ENCODE measurements around the gene CLNK. TPM values are rescaled to one million over a fixed set of nuclear protein-coding genes. Genes with fewer than 3 reads are reported as not detected.
A peak's percentile ranks its signal among the peaks of the same experiment; 100 is the strongest.

Gene CLNK
- polyA plus RNA-seq, 1 donor: 0.52 TPM

DNA sequence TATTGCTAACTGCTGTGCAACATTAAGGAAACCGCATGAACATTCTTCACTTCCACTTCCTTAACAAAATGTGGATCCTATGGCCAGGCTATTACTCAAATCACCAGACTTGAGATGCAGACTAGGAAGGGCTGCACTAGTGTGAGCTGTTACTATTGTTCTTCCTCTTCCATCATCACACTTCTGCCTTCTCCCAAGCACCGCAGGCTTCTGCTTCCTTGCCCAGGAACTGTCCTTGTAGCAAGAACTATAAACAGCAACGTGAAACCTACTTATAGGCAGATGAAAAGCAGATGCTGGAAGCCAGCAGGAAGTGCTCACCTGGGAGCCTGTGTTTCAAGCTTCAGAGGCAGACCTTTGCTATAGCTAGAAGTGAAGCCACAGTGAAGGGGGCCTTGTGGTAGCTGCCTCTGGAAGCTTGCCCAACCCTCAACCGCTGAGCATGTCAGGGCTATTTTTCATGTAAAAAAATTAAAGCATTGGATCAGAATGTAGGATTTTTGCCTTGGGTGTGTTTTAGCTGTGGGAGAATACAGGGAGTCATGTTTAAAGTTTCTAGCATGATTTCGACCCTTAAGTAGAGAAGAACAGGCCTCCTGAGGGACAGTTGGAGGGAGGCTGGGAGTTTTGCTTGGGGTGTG lies 43.9 kb downstream of the CLNK start:
- Histone ChIP-seq H3K27ac (ENCODE audit: low read length) (no peak overlapping the region), H3K4me3 (ENCODE audit: low read length) (no peak overlapping the region), H3K27me3 (ENCODE audit: control insufficient read depth, insufficient read depth, low read length) (no peaks in the 10 kb centered on the region), H3K9me3 (ENCODE audit: control insufficient read depth, low read depth, low read length) (no peaks in the 10 kb centered on the region), H3K4me1 (ENCODE audit: control insufficient read depth, insufficient read depth, low read length) (no peaks in the 10 kb centered on the region), H3K36me3 (ENCODE audit: control insufficient read depth, insufficient read depth, low read length) (no peaks in the 10 kb centered on the region)
- WGBS (ENCODE audit: insufficient coverage, low lambda C conversion rate): 57% methylated on average over 1 of the region's 5 CpGs
- peak; percentile 4 to 12 for DNase-seq

GRCh38 chr4:10639664-10640063 lies 44.9 kb downstream of the CLNK start:
- no peak overlapping the region for H3K4me3 ChIP-seq (ENCODE audit: low read length)
- H3K4me1 ChIP-seq (ENCODE audit: control insufficient read depth, insufficient read depth, low read length): no peaks in the 10 kb centered on the region
- H3K27me3 ChIP-seq (ENCODE audit: control insufficient read depth, insufficient read depth, low read length): no peaks in the 10 kb centered on the region
- no peak overlapping the region for H3K27ac ChIP-seq (ENCODE audit: low read length)
- no peak for DNase-seq
- no CpG with 5 or more reads among the region's 2 CpGs for WGBS (ENCODE audit: insufficient coverage, low lambda C conversion rate)
- no peaks in the 10 kb centered on the region for H3K36me3 ChIP-seq (ENCODE audit: control insufficient read depth, insufficient read depth, low read length)
- no peaks in the 10 kb centered on the region for H3K9me3 ChIP-seq (ENCODE audit: control insufficient read depth, low read depth, low read length)

GRCh38 chr4:10639100-10639499 lies 45.5 kb downstream of the CLNK start:
- no peak overlapping the region for H3K27ac ChIP-seq (ENCODE audit: low read length)
- WGBS (ENCODE audit: insufficient coverage, low lambda C conversion rate): no CpG with 5 or more reads among the region's 1 CpG
- no peaks in the 10 kb centered on the region for H3K4me1 ChIP-seq (ENCODE audit: control insufficient read depth, insufficient read depth, low read length)
- H3K4me3 ChIP-seq (ENCODE audit: low read length): no peak overlapping the region
- DNase-seq: no peak
- no peaks in the 10 kb centered on the region for H3K27me3 ChIP-seq (ENCODE audit: control insufficient read depth, insufficient read depth, low read length)
- H3K36me3 ChIP-seq (ENCODE audit: control insufficient read depth, insufficient read depth, low read length): no peaks in the 10 kb centered on the region
- H3K9me3 ChIP-seq (ENCODE audit: control insufficient read depth, low read depth, low read length): no peaks in the 10 kb centered on the region

- DNase-seq: no peak
- H3K4me3 ChIP-seq (ENCODE audit: low read length): no peak overlapping the region
- H3K27ac ChIP-seq (ENCODE audit: low read length): no peak overlapping the region
- no peaks in the 10 kb centered on the region for H3K36me3 ChIP-seq (ENCODE audit: control insufficient read depth, insufficient read depth, low read length)
- WGBS (ENCODE audit: insufficient coverage, low lambda C conversion rate): no CpG with 5 or more reads among the region's 6 CpGs
- H3K4me1 ChIP-seq (ENCODE audit: control insufficient read depth, insufficient read depth, low read length): no peaks in the 10 kb centered on the region
- no peaks in the 10 kb centered on the region for H3K27me3 ChIP-seq (ENCODE audit: control insufficient read depth, insufficient read depth, low read length)
- H3K9me3 ChIP-seq (ENCODE audit: control insufficient read depth, low read depth, low read length): no peaks in the 10 kb centered on the region
Observed at GRCh38 chr4:10635091-10635490, 49.5 kb downstream of the CLNK start.

DNA sequence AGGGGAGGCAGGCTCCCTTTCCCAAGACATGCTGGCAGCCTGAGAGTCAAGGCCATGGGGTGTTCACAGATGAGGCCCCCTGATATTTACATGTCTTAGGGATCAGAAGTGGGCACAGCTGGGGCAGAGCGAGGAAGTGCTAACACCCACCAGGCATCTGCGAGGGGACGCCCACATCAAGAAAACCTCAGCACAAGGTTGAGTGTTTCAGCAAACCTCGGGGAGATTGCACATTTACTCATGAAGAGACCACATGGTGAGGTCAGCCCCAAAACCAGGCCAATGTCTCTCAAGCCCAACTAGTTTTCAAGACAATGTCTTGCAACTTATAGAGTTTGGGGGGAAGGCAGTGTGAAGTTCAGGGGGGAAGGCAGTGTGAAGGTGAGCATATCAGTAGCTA lies 55.2 kb downstream of the CLNK start:
- peaks cover 2% of the 10 kb centered on the region for H3K27me3 ChIP-seq (ENCODE audit: control insufficient read depth, insufficient read depth, low read length)
- no peaks in the 10 kb centered on the region for H3K4me1 ChIP-seq (ENCODE audit: control insufficient read depth, insufficient read depth, low read length)
- no peak overlapping the region for H3K4me3 ChIP-seq (ENCODE audit: low read length)
- DNase-seq: no peak
- H3K27ac ChIP-seq (ENCODE audit: low read length): no peak overlapping the region
- no peaks in the 10 kb centered on the region for H3K36me3 ChIP-seq (ENCODE audit: control insufficient read depth, insufficient read depth, low read length)
- WGBS (ENCODE audit: insufficient coverage, low lambda C conversion rate): no CpG with 5 or more reads among the region's 4 CpGs
- no peaks in the 10 kb centered on the region for H3K9me3 ChIP-seq (ENCODE audit: control insufficient read depth, low read depth, low read length)

DNA sequence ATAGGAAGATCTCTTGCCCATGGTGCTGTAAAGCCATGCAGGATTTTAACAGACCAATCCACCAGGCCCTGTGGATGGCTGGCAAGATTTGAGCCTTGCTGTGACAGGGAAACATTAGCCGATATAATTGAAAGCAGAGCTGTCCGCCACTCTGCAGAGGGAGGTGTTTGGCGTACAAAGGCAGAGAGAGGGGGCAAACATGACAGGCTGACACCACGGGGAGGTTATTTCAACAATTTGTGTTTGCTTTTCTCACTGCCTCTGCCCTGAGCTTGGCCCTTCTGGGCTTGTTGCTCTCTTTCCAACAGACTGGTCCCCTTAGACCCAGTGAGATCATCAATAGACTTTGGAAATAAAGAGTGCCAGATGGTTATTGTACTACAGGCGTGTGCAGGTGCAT lies 59.4 kb downstream of the CLNK start:
- peaks cover 2% of the 10 kb centered on the region for H3K27me3 ChIP-seq (ENCODE audit: control insufficient read depth, insufficient read depth, low read length)
- H3K4me1 ChIP-seq (ENCODE audit: control insufficient read depth, insufficient read depth, low read length): no peaks in the 10 kb centered on the region
- whole genome bisulfite sequencing (ENCODE audit: insufficient coverage, low lambda C conversion rate): no CpG with 5 or more reads among the region's 5 CpGs
- no peak for DNase-seq
- no peak overlapping the region for H3K27ac ChIP-seq (ENCODE audit: low read length)
- H3K4me3 ChIP-seq (ENCODE audit: low read length): no peak overlapping the region
- H3K9me3 ChIP-seq (ENCODE audit: control insufficient read depth, low read depth, low read length): no peaks in the 10 kb centered on the region
- no peaks in the 10 kb centered on the region for H3K36me3 ChIP-seq (ENCODE audit: control insufficient read depth, insufficient read depth, low read length)

DNA sequence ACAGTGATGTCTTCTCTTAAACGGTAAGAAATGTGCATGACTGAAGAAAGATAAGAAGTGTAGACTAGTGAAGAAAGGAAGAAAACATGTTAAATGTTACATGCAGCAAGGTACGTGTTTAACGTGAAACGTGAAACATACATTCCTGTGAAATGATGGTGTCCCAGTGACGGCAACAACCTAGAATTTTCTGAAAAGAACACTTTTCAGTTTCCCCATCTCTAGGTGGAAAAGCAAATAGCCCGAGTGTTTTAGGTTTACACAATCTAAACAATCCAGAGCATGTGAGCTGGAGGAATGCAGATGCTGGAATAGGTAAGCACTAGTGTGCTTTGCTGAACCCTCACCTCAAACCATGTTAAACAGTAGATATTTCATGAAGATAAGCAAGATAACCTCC lies 60.7 kb downstream of the CLNK start:
- 29% methylated on average over 1 of the region's 6 CpGs for WGBS (ENCODE audit: insufficient coverage, low lambda C conversion rate)
- Histone ChIP-seq H3K4me3 (ENCODE audit: low read length) (no peak overlapping the region), H3K27me3 (ENCODE audit: control insufficient read depth, insufficient read depth, low read length) (no peaks in the 10 kb centered on the region), H3K4me1 (ENCODE audit: control insufficient read depth, insufficient read depth, low read length) (no peaks in the 10 kb centered on the region), H3K27ac (ENCODE audit: low read length) (no peak overlapping the region), H3K36me3 (ENCODE audit: control insufficient read depth, insufficient read depth, low read length) (no peaks in the 10 kb centered on the region), H3K9me3 (ENCODE audit: control insufficient read depth, low read depth, low read length) (no peaks in the 10 kb centered on the region)
- DNase-seq: no peak

DNA sequence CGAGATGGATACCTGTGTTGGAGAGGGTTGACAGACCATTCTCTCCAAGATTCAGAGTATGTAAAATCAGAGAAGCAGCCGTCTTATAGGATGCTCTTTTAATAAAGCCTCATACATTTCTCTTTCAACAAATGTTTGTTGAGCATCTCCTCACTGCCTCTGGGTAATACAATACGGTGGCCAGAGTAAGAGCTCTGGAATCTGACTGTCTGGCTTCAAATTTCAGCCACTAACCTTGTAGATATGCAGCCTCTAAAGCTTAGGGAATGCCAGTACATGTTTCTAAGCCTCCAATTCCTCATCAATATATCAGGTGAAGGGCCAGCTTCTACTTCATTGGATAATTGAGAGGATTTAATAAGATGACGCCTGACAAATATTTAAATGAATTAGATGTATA lies 61.3 kb downstream of the CLNK start:
- Histone ChIP-seq H3K36me3 (ENCODE audit: control insufficient read depth, insufficient read depth, low read length) (no peaks in the 10 kb centered on the region), H3K27me3 (ENCODE audit: control insufficient read depth, insufficient read depth, low read length) (no peaks in the 10 kb centered on the region), H3K4me3 (ENCODE audit: low read length) (no peak overlapping the region), H3K9me3 (ENCODE audit: control insufficient read depth, low read depth, low read length) (no peaks in the 10 kb centered on the region), H3K27ac (ENCODE audit: low read length) (no peak overlapping the region), H3K4me1 (ENCODE audit: control insufficient read depth, insufficient read depth, low read length) (no peaks in the 10 kb centered on the region)
- WGBS (ENCODE audit: insufficient coverage, low lambda C conversion rate): 14% methylated on average over 1 of the region's 4 CpGs
- no peak for DNase-seq

- DNase-seq: no peak
- Histone ChIP-seq H3K27ac (ENCODE audit: low read length) (no peak overlapping the region), H3K36me3 (ENCODE audit: control insufficient read depth, insufficient read depth, low read length) (no peaks in the 10 kb centered on the region), H3K4me3 (ENCODE audit: low read length) (no peak overlapping the region), H3K9me3 (ENCODE audit: control insufficient read depth, low read depth, low read length) (no peaks in the 10 kb centered on the region), H3K27me3 (ENCODE audit: control insufficient read depth, insufficient read depth, low read length) (no peaks in the 10 kb centered on the region), H3K4me1 (ENCODE audit: control insufficient read depth, insufficient read depth, low read length) (no peaks in the 10 kb centered on the region)
- WGBS (ENCODE audit: insufficient coverage, low lambda C conversion rate): no CpG with 5 or more reads among the region's 2 CpGs
Observed at GRCh38 chr4:10622728-10623127, 61.8 kb downstream of the CLNK start.

DNA sequence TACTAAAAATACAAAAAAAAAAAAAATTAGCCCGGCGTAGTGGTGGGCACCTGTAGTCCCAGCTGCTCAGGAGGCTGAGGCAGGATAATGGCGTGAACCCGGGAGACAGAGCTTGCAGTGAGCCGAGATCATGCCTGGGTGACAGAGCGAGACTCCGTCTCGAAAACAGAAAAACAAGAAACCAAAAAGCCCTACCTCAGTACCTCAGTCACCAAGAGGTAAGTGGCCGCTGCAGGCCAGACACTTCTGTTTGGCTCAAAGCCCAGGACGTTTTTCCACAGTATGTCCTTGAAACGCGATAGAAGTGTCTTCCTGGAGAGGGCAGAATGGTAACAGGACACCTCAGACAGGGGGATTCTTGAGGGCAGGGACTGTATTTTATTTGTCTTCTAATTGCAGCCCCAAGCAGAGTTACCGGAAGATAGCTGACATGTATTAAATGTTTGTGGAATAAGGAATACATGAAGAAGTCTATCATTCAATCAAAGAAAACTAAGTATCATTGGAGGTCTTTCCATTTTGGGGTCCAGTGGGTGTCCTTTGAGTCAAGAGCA lies 63.6 kb downstream of the CLNK start:
- Histone ChIP-seq H3K36me3 (ENCODE audit: control insufficient read depth, insufficient read depth, low read length) (no peaks in the 10 kb centered on the region), H3K27me3 (ENCODE audit: control insufficient read depth, insufficient read depth, low read length) (no peaks in the 10 kb centered on the region), H3K4me1 (ENCODE audit: control insufficient read depth, insufficient read depth, low read length) (no peaks in the 10 kb centered on the region), H3K4me3 (ENCODE audit: low read length) (no peak overlapping the region), H3K9me3 (ENCODE audit: control insufficient read depth, low read depth, low read length) (no peaks in the 10 kb centered on the region), H3K27ac (ENCODE audit: low read length) (no peak overlapping the region)
- 67% methylated on average over 2 of the region's 13 CpGs for WGBS (ENCODE audit: insufficient coverage, low lambda C conversion rate)
- no peak for DNase-seq

DNA sequence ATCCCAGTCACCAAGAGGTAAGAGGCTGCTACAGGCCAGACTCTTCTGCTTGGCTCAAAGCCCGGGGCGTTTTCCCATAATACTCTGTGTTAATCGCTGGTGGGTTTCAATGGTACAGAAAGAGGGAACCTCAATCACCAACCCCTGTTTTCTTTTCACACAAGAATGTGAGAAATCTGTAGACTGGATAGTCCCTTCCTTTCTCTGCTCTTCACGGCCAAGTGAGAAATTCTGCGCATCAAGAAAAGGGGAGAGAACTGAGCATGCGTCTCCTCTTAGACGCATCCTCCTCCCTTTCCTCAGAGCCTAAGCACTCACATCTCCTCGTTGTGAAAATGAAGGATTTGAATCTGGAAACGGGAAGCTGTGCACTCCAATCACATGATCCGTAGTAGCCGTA lies 64.7 kb downstream of the CLNK start:
- Histone ChIP-seq H3K9me3 (ENCODE audit: control insufficient read depth, low read depth, low read length) (no peaks in the 10 kb centered on the region), H3K27ac (ENCODE audit: low read length) (no peak overlapping the region), H3K36me3 (ENCODE audit: control insufficient read depth, insufficient read depth, low read length) (no peaks in the 10 kb centered on the region), H3K27me3 (ENCODE audit: control insufficient read depth, insufficient read depth, low read length) (no peaks in the 10 kb centered on the region), H3K4me1 (ENCODE audit: control insufficient read depth, insufficient read depth, low read length) (no peaks in the 10 kb centered on the region), H3K4me3 (ENCODE audit: low read length) (no peak overlapping the region)
- WGBS (ENCODE audit: insufficient coverage, low lambda C conversion rate): 60% methylated on average over 1 of the region's 11 CpGs
- no peak for DNase-seq
